C4-2B (cell line): ENCODE results near the gene SMOC1.
A peak's percentile ranks its signal among the peaks of the same experiment; 100 is the strongest.

Experiments
- H3K27ac ChIP-seq: fragments of 450-650 bp; 2 replicates; pipeline ENCODE4 v1.5.1; 2017
- ZFX ChIP-seq: fragments of 450-650 bp; IDR thresholded peaks from 2 replicates; pipeline ENCODE4 v1.6.1; 2017
- TF ChIP-seq, protein P1 (sequence below): fragments of 450-650 bp; conservative IDR thresholded peaks from 2 replicates; pipeline ENCODE4 v1.5.1; 2017; ENCODE audit warnings: mild to moderate bottlenecking

The SMOC1 gene

DNA sequence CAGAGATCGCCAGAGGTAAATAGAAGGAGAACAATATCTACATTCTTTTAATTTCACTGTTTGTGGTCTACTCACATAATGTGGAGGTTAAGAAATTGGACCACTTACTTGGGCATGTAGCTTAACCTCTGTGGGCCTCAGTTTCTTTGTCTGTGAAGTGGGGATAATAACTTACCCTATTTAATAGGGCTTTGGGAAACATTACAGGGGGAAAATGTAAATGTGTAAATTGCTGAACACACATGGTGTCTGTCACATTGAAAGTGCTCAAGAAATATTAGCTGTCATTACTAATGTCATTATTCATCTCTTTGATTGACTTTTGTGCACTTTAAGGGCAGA is 169.1 kb downstream of the SMOC1 start:
- no peak for TF ChIP-seq ZFX
- TF ChIP-seq, protein P1, sequence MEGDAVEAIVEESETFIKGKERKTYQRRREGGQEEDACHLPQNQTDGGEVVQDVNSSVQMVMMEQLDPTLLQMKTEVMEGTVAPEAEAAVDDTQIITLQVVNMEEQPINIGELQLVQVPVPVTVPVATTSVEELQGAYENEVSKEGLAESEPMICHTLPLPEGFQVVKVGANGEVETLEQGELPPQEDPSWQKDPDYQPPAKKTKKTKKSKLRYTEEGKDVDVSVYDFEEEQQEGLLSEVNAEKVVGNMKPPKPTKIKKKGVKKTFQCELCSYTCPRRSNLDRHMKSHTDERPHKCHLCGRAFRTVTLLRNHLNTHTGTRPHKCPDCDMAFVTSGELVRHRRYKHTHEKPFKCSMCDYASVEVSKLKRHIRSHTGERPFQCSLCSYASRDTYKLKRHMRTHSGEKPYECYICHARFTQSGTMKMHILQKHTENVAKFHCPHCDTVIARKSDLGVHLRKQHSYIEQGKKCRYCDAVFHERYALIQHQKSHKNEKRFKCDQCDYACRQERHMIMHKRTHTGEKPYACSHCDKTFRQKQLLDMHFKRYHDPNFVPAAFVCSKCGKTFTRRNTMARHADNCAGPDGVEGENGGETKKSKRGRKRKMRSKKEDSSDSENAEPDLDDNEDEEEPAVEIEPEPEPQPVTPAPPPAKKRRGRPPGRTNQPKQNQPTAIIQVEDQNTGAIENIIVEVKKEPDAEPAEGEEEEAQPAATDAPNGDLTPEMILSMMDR = no peak
- H3K27ac ChIP-seq = peak overlapping the region; percentile 33; the same call in 1 of the 2 replicates

DNA sequence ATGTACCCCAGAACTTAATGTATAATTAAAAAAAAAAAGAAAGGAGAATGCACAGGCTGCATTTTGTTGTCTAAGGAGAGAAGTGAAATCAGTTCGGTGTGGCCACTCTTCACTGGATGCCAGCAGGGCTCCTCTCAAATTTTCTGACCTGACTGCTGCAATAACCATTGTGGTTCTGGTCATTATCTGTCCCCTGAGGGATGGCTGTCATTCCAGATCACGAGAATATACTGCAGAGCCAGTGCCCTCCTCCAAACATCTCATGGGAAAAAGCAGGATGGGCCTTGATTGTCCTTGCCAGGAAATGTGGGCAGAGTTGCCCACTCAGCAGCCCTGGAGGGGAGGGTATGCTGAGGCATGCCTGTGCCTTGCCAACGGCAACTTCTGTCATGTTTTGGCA is 170.4 kb downstream of the SMOC1 start:
- no peak overlapping the region for H3K27ac ChIP-seq
- TF ChIP-seq, protein P1 = no peak
- no peak for TF ChIP-seq ZFX

DNA sequence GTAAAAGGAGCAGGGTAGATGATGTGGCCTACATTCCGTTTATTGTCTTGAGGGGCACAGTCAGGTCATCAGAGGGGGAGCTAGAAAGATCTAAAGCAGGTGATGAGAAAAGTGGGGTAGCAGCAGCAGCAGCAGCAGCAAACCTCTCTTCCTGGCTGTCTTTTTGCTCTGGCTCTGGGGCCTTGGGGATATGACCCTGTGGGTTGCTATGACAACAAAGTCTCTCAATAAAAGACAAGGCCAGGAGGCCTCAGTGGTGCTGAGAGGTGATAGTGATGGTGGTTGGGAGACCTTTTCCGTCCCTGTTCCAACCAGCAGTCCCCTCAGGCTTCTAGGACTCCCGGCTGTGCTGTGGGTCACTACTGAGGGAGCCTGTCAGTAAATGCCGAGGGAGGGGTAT is 170.9 kb downstream of the SMOC1 start:
- TF ChIP-seq, protein P1 = no peak
- TF ChIP-seq ZFX = no peak

DNA sequence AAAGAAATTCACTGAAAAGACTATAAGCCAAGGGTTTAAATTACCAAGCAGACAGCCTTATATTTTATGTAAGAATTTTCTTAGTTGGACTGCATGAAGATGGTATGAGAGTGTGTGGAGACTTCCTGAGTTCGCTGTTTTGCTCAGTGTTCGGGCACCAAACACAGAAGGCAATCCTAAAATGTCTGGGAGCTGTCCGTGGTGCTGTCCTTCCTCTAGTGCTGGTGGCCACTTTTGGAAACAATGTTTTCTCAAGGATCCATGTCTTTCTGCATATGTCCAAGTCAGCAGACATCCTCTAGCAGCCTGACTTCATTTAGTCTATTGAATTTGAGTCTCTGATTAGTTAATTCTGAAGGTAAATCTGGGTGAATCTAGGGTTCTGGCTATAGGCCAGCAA is 173.8 kb downstream of the SMOC1 start:
- H3K27ac ChIP-seq = no peak overlapping the region
- TF ChIP-seq ZFX = no peak
- TF ChIP-seq, protein P1 = no peak

More for the DNA sequence above, 170.9 kb downstream of the SMOC1 start:
- H3K27ac ChIP-seq = no peak overlapping the region

DNA sequence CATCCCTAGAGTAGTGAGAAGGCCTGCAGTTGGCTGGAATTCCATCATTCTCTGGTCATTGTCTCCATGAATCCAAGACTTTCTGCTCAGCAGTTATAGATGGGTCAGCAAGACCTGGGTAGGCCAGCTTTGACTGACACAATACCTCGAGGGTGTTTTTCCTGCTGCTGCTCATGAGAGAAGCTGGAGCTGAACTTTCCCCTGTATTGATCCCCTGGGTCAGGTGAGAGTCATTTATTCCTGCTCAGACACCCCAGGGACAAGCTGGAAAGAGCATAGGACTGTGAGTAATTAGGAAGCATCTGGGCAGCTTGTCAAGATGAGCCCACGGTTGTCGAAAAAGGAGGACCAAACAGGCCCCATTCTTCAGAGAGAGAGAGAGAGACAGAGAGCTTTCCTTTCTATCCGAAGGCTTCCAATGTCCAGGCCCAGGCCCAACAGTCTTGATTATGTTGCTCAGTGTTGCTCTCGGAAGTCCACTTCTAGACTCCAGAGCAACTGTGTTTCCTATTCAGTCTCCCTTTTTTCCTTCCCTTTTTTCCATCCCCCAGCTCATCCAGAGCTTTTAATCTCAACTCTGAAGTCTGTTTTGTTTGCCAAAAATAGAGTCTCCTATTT is 178.4 kb downstream of the SMOC1 start:
- no peak overlapping the region for H3K27ac ChIP-seq
- no peak for TF ChIP-seq ZFX
- TF ChIP-seq, protein P1 = no peak

DNA sequence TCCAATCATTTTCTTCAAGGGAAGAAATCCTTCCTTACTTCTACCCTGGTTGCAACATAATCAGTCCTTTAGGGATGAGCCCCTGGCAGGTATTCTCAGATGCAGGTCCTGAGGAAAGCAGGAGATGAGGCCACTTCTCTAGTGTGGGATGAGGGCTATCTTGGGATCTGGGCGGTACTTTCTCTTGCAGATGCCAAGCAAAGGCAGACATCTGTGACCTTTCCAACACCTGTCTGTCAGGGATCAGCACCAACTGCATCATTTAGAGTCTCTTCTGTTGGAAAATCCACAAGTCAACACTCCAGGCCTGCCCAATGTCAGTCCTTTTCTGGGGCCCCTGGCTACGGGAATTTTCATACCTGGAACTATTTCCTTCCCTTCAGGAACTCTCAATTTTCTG is 180.3 kb downstream of the SMOC1 start:
- no peak overlapping the region for H3K27ac ChIP-seq
- TF ChIP-seq, protein P1 = no peak
- no peak for TF ChIP-seq ZFX

DNA sequence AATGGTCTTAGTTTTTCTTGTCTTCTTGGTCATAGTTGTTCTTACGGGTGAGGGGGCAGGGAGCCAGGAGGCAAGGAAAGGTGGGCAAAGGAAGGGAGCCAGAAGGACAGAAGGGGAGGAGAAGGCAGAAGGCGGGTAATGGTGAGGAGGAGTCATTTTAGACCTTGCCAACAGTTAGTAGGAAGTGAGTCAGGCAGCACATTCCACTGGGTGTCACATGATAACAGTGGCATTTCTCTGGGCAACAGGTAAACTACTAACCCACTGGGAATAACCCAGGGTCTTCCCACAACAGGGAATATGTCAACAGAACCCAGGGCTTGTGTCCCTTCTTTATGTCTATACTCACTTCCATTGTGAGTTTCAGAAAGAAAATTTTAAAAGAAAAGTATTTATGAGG is 181.9 kb downstream of the SMOC1 start:
- H3K27ac ChIP-seq = no peak overlapping the region
- no peak for TF ChIP-seq ZFX
- TF ChIP-seq, protein P1 = no peak
